H7 (cell line): ENCODE results near the gene LZTR1. TPM values are rescaled to one million over a fixed set of nuclear protein-coding genes. Genes with fewer than 3 reads are reported as not detected.

Experiments
- DNase-seq: peaks from one replicate; pipeline ENCODE4 v3.0.0; 2012
- H3K27me3 ChIP-seq: 2 replicates; pipeline ENCODE4 v1.6.0; 2011; ENCODE audit warnings: mild to moderate bottlenecking, low read length; ENCODE audit not compliant: control insufficient read depth, insufficient read depth
- H3K36me3 ChIP-seq: replicated peaks from 2 replicates; pipeline ENCODE4 v1.5.1; 2011; ENCODE audit warnings: low read length; ENCODE audit not compliant: control insufficient read depth, insufficient read depth
- H3K4me3 ChIP-seq: 2 replicates; pipeline ENCODE4 v1.5.1; 2011; ENCODE audit warnings: low read depth, mild to moderate bottlenecking, control low read depth, low read length, moderate library complexity; ENCODE audit not compliant: insufficient read depth
- total RNA-seq: library from RNA; depleted of rRNA; stranded (reverse); fragments of >200 nt; shearing (Covaris generic); gene quantifications from 2 replicates; pipeline ENCODE4 v1.2.3, GENCODE V29; 2014

Gene LZTR1
- total RNA-seq, 1 experiment from 2014 or later = 28.3 TPM

DNA sequence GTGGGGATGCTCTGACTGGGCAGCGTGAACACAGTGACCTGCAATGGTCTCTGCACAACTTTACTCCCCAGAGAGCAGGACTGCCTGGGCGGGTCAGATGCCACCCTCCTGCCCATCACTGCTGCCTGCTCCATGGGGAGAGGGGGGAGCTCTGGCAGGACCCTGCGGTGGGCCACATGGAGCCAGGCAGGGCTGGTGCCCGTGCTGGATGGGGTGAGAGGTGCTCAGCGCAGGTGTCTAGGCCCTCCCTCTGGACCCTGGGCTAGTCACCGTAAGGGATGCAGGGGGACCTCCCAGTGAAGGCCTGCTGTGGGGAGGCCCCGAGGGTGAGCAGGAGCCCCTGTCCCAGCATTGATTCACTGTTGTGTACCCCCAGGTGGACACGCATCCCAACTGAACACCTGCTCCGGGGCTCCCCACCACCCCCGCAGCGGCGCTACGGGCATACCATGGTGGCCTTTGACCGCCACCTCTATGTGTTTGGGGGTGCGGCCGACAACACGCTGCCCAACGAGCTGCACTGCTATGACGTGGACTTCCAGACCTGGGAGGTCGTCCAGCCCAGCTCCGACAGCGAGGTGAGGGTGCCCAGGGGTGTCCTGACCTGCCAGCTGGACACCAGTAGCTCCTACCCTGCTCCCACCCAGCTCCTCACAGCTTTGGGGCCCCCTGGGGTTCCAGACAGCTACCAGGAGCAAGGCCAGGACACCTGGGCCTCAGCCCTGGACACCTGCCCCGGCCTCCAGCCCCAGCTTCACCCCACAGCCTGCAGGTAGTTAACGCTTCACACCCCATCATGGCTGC is 9.4 kb downstream of the LZTR1 start:
- DNase-seq = no peak
- peaks cover 3% of the 10 kb centered on the region for H3K36me3 ChIP-seq
- H3K27me3 ChIP-seq = no peaks in the 10 kb centered on the region

DNA sequence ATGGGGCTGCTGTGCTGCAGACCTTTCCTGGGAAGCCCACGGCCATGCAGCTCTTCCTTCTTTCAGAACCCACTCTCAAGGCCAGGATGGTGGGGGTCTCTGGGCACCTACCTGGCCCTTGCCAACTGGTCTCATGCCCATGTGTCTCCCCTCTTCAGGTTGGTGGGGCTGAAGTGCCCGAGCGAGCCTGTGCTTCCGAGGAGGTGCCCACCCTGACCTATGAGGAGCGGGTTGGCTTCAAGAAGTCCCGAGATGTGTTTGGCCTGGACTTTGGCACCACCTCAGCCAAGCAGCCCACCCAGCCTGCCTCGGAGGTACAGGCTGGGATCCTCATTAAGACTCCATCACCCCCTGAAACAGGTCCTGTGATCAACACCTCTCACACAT is 10.0 kb downstream of the LZTR1 start:
- Histone ChIP-seq H3K4me3 (no peak overlapping the region), H3K27me3 (no peaks in the 10 kb centered on the region), H3K36me3 (peaks cover 3% of the 10 kb centered on the region)
- no peak for DNase-seq

More for the DNA sequence above, 9.4 kb downstream of the LZTR1 start:
- no peak overlapping the region for H3K4me3 ChIP-seq

DNA sequence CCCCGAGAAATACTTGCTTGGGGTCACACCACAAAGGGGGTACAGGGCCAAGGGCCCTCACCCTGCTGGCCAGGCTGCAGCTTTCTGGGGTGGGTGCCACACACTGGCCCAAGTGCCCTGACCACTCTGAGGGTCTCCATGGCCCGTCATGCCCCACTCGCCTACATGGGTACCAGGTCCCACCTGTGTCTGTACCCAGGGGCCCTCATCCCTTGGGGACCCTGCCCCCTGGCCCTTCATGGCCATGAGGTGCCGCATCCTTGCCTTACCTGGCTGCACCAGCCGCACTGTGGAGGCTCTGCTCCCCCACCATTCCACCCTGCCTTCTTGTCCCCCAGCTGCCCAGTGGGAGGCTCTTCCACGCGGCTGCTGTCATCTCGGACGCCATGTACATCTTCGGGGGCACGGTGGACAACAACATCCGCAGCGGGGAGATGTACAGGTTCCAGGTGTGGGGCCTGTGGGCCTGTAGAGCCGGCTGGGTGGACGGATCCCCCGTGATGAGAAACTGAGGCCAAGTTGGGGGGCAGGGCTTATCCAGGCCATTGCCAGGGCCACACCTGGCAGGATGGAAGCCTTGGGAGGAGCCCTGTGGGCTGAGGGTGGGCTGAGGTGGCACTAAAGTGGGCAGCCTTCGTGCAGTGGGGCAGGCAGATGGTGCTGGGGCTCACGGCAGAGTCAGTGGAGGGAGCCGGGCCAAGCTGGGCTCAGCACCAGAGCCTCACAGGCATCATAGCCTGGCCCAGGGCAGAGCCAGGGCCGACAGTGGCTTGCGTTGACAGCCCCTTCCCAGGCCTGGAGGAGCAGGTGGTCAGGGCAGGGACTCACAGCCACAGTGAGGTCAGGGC is 10.6 kb downstream of the LZTR1 start:
- H3K4me3 ChIP-seq = no peak overlapping the region
- no peak for DNase-seq
- peaks cover 3% of the 10 kb centered on the region for H3K36me3 ChIP-seq
- H3K27me3 ChIP-seq = no peaks in the 10 kb centered on the region

DNA sequence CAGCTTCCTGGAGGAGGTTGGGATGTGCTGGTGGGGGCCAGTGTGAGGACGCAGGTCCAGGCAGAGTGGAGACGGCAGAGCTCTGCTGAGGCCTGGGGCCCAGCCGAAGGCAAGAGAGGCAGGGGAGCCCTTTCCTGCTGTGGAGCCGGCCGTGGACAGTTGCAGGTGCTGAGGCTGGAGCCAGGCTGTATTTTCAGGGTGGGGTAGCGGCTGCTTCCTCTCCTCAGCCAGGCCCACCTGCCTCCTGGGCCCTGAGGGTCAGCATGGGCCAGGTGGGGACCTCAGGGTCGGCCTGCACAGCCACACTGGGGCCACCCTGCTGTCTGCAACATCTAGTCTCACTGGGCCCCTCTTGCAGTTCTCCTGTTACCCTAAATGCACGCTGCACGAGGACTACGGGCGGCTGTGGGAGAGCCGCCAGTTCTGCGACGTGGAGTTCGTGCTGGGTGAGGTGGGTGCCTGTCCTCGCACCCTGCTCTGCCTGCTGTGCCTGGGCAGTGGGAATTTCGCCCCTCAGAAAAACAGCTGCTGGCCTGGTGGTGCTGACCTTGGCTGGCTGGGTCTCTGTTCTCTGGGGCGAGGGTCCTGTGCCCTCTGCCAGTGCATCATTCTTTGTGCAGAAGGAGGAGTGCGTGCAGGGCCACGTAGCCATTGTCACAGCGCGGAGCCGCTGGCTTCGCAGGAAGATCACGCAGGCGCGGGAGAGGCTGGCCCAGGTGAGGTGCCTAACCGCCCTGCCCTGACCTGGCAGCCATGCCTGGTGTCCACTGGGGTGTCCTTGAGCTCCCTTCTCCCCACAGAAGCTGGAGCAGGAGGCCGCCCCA is 11.4 kb downstream of the LZTR1 start:
- peaks cover 3% of the 10 kb centered on the region for H3K36me3 ChIP-seq
- no peak overlapping the region for H3K4me3 ChIP-seq
- H3K27me3 ChIP-seq = no peaks in the 10 kb centered on the region
- no peak for DNase-seq

DNA sequence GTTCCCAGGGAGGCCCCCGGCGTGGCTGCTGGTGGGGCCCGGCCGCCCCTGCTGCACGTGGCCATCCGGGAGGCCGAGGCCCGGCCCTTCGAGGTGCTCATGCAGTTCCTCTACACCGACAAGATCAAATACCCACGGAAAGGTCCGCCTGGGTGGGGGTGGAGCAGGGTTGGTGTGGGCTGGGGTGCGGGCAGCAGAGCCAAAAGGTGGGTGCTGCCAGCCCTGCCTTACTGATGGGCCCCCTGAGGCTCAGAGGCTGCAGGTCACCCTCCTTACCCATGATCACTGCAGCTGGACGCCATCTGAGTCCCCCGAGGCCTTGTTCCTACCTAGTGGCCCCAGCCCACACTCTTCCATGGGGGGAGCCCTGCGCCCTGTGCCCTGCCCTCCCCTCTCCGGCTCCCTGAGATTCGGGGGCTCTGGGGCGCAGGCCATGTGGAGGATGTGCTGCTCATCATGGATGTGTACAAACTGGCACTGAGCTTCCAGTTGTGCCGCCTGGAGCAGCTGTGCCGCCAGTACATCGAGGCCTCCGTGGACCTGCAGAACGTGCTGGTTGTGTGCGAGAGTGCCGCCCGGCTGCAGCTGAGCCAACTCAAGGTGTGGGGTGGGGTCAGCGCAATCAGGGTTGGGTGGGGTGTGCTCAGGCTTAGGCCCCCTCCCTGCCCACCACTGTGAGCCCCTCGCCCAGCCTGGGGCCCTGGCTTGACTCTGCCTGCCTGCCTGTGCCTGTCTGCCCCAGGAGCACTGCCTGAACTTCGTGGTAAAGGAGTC is 12.2 kb downstream of the LZTR1 start:
- DNase-seq = no peak
- no peak overlapping the region for H3K4me3 ChIP-seq
- peaks cover 3% of the 10 kb centered on the region for H3K36me3 ChIP-seq
- no peaks in the 10 kb centered on the region for H3K27me3 ChIP-seq

DNA sequence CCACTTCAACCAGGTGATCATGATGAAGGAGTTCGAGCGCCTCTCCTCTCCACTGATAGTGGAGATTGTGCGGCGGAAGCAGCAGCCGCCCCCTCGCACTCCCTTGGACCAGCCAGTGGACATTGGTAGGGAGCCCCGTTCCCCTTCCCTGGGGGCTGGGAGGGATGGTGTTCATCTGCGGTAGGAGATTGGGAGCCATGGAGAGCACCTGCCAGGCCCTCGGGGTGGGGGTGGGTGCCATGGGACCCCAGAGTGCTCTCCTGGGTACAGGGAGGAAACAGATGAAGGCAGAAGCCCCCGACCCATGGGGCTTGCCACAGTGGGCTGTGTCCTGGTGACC is 12.8 kb downstream of the LZTR1 start:
- DNase-seq = no peak
- peaks cover 6% of the 10 kb centered on the region for H3K36me3 ChIP-seq
- no peak overlapping the region for H3K4me3 ChIP-seq
- H3K27me3 ChIP-seq = no peaks in the 10 kb centered on the region

DNA sequence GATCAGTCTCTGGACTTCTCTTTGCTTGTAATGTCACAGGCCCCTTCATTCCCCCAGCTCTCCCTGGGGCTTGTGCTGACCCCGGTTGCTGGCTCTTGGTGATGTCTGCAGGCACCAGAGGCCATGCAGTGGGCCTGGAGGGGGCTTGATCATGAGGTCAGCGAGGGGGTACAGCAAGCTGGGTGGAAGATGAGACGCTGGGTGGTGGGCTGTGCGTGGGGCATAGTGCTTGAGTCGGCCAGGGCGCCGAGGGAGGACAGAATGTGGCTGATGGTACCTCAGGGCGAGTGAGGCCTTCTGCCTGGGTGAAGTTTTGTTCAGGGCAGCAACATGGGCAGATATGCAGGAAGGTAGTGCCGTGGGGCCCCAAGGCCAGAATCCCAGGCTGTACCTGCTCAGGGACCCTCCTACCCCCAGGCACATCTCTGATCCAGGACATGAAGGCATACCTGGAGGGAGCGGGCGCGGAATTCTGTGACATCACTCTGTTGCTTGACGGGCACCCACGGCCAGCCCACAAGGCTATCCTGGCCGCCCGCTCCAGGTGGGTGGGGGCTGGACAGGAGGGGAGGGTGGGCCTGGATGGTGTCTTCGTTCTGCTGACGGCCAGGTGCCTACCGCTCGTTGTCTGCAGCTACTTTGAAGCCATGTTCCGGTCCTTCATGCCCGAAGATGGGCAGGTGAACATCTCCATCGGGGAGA is 13.4 kb downstream of the LZTR1 start:
- no peaks in the 10 kb centered on the region for H3K27me3 ChIP-seq
- H3K36me3 ChIP-seq = peaks cover 6% of the 10 kb centered on the region
- DNase-seq = no peak
- no peak overlapping the region for H3K4me3 ChIP-seq

DNA sequence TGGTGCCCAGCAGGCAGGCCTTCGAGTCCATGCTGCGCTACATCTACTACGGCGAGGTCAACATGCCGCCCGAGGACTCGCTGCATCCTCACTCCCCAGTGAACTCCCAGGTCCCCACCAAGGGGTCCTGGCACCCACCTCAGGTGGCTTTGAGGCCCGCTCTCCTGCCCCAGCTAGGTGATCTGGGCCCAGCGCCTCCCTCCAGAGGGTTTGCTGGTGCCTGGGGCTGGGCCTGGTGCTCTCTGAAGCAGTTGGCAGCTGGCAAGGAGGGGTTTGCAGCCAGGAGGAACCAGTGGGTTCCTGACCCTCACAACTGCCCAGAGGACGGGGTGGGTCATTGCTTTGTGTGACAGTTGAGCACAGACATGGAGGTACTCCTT is 13.9 kb downstream of the LZTR1 start:
- Histone ChIP-seq H3K27me3 (no peaks in the 10 kb centered on the region), H3K36me3 (peaks cover 6% of the 10 kb centered on the region), H3K4me3 (no peak overlapping the region)
- DNase-seq = no peak

DNA sequence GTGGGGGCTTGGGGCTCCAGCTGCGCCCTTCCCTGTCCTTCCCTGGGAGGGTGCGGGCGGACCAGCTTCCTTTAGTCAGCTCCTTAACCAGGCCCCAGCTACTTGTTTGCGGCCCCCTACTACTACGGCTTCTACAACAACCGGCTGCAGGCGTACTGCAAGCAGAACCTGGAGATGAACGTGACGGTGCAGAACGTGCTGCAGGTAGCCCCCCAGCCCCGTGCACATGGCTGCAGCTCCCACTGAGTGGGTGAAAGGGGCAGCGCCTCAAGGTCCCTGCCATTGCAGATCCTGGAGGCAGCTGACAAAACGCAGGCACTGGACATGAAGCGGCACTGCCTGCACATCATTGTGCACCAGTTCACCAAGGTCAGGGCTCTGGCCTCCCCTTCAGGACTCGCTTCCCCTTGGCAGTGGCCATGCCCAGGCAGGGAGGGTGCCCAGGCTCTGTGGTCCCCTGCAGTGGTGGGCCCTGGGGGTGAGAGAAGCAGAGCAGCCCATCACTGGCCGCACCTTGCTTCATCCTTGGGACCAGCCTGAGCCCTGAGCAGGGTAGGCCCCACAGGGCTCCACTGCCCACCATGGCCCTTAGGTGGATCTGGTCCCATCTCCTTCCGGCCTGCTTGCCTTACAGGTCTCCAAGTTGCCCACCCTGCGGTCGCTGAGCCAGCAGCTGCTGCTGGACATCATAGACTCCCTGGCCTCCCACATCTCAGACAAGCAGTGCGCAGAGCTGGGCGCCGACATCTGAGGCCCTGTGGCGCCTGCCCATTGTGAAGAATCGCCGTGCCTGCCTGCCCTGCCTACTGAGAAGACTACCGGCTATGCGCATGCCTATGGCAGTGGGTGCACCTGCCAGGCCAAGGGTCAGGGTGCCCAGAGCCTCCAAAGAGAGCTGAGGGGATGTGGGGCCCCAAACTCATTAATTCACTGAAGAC is 14.8 kb downstream of the LZTR1 start:
- Histone ChIP-seq H3K36me3 (peaks cover 6% of the 10 kb centered on the region), H3K4me3 (no peak overlapping the region), H3K27me3 (no peaks in the 10 kb centered on the region)
- DNase-seq = no peak

DNA sequence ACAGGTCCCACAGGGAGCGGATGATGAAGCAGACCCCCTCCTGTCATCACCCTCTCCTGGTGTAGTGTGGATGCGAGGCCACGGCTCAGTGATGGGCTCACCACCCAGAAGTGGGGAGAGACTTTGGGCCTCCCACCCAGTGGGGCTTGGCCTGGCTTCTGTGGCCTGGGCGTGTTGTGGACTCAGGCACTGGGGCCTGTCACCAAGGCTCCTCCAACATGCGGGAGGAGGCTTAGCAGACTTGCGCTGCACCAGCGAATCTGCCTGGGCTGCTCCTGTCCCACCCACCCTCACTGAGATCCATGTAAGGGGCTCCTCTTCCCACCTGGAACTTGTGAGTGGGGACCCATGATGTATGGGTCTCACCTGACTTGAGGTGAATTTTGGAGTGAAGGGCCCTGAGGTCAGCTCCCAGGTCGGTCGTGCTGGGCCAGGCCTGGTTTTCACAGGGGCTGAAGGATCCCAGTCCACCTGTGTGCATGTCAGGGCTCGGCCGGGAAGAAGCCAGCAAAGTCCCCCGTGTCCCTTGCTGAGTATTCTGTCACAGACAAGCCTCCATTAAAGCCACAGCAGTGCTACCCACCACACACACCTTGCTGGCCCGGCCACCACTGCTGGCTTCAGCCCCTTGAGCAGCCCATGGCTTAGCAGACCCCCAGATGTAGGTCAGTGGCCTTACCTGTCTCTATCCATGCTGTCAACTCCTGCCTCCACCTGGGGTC is 15.6 kb downstream of the LZTR1 start:
- Histone ChIP-seq H3K4me3 (no peak overlapping the region), H3K36me3 (peaks cover 4% of the 10 kb centered on the region), H3K27me3 (no peaks in the 10 kb centered on the region)
- no peak for DNase-seq

DNA sequence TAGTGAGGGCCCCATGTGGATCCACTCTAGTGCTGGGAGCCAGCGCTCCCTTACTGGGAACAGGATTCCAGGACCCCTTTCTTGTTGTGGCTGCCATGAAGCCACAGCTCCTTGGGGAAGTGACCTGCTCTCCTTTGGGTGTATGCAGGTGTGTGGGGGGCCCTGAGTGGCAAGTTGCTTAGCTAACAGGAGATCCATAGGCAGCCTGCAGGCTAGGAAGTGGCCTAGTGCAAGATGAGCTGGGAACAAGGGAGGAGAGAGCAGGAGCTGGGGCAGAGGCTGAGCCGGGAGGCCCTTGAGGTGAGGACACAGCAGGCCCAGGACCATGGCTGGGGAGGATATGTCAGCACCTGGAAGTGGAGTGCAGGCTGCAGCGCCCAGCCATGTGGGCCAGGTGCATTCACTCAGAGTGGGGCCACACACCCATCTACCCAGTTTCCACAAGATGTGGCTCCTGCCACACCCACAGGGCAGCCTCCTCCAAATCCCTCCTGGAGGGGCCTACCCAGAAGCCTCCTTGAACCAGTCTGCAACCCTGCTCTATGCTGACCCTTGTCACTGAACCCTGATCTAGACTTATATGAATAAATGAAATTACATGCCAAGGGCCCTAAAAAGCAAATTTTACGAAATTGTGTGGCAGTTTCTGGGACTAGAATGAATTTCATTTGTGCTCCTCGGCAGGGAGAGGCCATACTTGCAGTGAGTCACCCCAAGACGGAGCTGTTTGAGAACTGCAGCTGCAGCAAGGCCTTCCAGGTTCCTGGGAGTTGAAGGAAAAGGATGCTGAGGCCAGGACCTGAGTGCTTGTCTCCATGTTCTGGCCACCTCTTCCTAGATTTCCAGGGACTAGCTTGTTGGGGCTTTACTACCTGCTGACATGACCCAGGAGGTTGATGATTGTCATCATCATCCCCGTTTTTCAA is 16.6 kb downstream of the LZTR1 start:
- no peaks in the 10 kb centered on the region for H3K27me3 ChIP-seq
- no peak overlapping the region for H3K4me3 ChIP-seq
- no peak for DNase-seq
- peaks cover 4% of the 10 kb centered on the region for H3K36me3 ChIP-seq
